Stimulated activated CD8-positive, alpha-beta memory T cell treated with anti-CD3 and anti-CD28 coated beads, Interleukin-4, amount 100 ng/mL, for 48 hours (primary cell): ENCODE data around the gene HSPB8.

Experiments
- DNase-seq: peaks from one replicate; pipeline ENCODE4 v3.0.0-alpha.2; 2020

The HSPB8 gene, protein sequence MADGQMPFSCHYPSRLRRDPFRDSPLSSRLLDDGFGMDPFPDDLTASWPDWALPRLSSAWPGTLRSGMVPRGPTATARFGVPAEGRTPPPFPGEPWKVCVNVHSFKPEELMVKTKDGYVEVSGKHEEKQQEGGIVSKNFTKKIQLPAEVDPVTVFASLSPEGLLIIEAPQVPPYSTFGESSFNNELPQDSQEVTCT

GRCh38 chr12:119178544-119179334 lies at the start of gene HSPB8:
HSPB8 (plus strand) TSS chr12:119178931; CDS start chr12:119179313, 382 bp downstream.
- DNase-seq: no peak

DNA sequence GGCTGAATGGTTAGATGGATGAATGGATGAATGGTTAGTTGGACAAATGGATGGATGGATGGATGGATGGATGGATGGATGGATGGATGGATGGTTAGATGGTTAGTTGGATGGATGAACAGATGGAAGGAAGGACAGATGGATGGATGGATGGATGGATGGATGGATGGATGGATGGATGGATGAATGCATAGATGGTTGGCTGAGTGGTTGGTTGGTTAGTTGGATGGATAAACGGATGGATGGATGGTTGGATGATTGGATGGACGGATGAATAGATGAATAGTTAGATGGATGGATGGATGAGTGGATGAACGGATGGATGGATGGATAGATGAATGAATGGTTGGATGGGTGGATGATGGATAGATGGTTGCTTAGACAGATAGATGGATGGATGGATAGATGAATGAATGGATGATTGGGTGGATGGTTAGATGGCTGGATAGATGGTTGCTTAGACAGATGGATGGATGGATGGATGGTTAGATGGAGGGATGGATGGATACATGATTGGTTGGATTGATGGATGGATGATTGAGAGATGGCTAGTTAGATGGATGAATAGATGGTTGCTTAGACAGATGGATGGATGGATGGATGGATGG lies 48.8 kb upstream of the HSPB8 start:
- DNase-seq: no peak

DNA sequence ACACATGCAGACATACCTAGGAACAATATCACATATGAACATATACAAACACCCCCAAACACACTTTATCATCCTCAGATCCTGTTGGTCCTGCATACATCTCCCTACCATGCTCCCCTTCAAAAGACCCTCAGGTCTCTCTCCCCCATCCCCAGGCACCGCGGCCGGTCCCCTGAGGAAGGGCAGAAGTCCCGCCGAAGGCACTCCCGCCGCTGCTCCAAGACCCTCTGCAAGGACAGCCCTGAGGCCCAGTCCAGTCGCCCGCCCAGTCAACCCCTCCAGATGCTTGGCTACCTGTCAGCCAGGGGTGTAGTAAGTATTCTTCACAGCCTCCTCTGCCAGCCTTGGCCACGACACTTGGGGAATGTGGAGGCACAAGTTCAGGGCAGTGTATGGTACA lies 48.2 kb upstream of the HSPB8 start:
- no peak for DNase-seq

DNA sequence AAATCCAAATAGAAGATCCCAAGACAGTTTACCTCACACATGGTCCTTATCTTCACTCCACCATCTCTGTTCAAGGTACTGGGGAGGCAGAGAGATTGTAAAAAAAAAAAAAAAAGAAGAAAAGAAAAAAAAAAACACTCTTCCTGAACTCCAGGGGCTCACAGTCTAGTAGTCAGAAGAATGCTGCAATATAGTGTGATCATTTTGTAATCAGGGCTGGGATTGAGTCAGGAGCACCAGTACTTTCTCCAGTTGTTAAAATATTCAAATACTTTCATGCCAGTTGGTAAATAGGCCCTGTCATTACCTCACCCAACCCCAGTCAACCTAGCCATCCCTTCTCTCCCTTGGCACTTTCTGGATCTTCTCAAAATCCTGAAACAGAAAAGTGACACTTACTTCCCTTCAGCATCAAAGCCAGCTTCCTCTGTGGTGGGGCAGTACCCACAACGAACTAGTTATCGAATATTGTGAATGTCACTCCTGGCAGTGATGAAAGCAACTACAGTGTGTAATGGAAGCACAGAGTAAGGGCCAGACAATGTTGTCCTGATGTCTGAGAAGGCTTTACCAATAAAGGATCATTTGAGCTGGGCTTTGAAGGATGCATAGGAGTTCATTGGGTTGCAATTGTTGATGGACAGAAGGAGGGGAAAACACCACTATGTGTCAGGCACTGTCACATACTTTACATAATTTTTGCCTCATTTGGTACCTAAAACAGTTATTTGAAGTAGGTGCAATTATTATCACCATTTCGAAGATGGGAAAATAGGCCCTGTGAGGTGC lies 44.3 kb upstream of the HSPB8 start:
- DNase-seq: no peak

GRCh38 chr12:119136811-119137410 lies 41.8 kb upstream of the HSPB8 start:
- no peak for DNase-seq

GRCh38 chr12:119139448-119139847 lies 39.3 kb upstream of the HSPB8 start:
- DNase-seq: no peak

DNA sequence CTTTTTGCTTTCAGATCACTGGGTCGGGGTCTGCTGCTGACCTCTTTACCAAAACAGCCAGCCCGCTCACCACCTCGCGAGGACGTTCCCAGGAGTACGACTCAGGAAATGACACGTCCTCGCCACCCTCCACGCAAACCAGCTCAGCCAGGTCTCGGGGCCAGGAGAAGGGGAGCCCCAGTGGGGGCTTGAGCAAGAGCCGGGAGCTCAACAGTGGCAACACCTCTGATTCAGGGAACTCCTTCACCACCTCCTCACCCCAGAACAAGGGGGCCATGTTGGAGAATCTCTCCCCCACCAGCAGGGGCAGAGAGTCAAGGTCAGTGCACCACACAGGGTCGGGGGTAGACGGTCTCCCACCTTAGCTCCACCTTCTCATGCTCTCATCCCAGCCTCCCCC lies 33.4 kb upstream of the HSPB8 start:
- no peak for DNase-seq

DNA sequence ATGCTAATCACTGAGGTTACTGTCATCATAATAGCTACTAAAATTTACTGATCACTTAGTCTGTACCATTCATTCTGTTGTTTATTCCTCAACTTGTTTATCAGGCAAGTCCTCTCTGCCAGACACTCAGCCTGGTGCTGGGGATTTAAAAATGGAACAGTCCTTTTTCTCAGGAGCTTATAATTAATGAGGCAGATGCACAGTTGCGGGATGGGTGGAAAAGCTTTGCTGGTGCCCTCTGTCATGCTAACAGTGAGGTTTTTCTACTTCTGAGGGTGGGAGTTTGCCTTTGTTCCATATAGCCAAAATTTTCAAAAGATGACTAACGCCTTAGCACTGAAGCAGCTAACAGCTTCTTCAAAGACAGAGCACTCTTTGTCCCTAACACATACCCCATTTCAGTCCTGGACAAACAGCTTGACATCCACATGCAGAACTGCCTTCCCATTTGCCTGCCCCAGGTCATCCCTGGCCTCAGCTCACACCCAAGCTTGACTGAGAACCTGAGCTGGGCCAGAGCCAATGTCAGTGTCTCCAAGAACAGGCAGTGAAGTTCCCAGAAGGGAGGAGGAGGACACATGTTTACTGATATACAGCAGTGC lies 30.8 kb upstream of the HSPB8 start:
- no peak for DNase-seq

- no peak for DNase-seq
Observed at GRCh38 chr12:119149270-119149669, 29.5 kb upstream of the HSPB8 start.

DNA sequence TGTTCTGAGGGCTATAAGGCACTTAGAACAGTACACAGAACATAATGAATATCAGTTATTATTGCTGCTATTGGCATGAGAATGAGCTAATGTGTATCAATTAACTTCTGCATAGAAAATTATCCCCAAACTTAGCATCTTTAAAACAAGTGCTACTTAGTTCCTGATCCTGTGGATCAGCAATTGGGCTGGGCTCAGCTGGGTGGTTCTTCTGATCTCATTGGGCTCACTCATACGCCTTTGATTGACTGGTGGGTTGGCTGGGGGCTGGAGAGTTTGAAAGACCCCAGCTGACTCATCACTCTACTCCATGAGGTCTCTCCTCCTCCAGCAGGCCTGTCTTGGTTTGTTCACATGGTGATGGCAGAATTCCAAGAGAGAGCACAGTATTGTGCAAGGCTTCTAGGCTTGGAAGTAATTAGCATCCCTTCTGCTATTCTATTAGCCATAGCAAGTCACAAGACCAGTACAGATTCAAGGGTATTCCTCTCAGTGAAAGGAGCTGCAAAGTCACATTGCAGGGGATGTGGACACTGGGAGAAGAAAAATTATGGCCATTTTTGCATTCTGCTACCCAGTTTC lies 27.2 kb upstream of the HSPB8 start:
- DNase-seq: no peak

GRCh38 chr12:119153477-119154434 lies 25.0 kb upstream of the HSPB8 start:
- DNase-seq: peak; percentile 30

GRCh38 chr12:119154435-119154818 lies 24.3 kb upstream of the HSPB8 start:
- DNase-seq: peak; percentile 29

GRCh38 chr12:119156401-119157044 lies 22.2 kb upstream of the HSPB8 start:
- no peak for DNase-seq

DNA sequence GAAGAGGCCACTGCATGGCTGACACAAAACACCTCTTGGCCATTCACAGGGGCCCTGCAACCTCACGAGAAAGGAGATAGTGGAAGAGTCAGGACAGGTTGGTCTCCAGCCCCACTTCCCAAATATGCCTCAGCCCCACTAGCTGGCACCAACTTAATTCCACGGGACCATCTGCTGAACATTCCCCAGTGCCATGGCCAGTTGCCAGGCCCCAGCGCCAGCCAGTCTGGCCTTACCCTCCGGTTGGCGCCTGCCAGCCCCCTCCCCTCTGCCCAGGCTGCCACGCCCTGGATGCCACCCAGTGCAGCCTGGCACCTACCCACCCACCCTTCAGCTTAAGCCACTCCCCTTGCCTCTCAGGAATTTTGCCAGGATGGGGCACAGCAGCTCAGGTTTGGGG lies 21.2 kb upstream of the HSPB8 start:
- no peak for DNase-seq

GRCh38 chr12:119157978-119158377 lies 20.8 kb upstream of the HSPB8 start:
- DNase-seq: no peak

DNA sequence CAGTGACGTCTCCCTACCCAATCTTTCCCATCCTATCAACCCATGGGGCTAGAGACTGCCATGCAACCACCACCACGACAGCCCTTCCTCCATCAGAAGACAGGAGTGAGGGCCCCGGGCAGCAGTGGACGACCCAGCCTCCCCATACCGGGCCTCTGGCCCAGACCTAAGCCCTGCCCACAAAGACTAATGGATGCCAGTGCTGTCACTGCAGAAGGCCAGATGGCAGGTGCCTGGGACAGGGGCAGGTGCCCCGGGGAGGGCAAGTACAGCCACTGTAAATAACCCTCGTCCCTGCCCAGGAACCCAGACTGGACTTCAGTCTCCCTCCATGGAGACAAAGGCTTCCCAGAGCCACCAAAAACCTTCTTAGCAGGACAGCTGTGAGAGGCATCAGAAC lies 20.3 kb upstream of the HSPB8 start:
- DNase-seq: no peak

- DNase-seq: no peak
Observed at GRCh38 chr12:119159844-119160243, 18.9 kb upstream of the HSPB8 start.

DNA sequence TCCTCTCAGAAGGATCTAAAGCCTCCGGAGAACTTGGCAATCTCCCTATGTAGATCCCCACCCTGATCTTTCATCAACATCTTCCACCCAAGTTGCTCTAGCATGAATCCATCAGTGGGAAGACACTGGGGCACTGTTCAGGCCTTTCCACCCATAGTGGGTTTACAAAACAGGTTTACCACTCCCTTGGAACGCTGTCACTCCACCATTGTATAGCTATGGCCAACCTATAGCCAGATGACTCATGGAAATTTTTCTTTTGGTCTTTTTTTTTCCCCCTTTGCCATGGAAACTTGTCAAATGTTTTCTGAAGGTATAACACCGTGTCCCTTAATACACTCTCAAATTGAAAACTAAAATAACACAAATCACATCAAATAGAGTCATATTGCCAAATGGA lies 10.8 kb upstream of the HSPB8 start:
- no peak for DNase-seq

GRCh38 chr12:119168721-119169120 lies 10.0 kb upstream of the HSPB8 start:
- DNase-seq: no peak

GRCh38 chr12:119169150-119169549 lies 9.6 kb upstream of the HSPB8 start:
- DNase-seq: no peak
